GM12873 (cell line): ENCODE results near the gene IFI44.

Experiments
- TF ChIP-seq, protein P1 (sequence below): IDR thresholded peaks from 2 replicates; pipeline ENCODE4 v1.5.1; 2012; ENCODE audit warnings: low read depth, mild to moderate bottlenecking, moderate library complexity, low read length, control low read depth; ENCODE audit not compliant: insufficient read depth; ENCODE audit errors: missing control alignments

Gene IFI44

GRCh38 chr1:78699813-78700212, 50.2 kb downstream of the IFI44 start:
- TF ChIP-seq, protein P1, sequence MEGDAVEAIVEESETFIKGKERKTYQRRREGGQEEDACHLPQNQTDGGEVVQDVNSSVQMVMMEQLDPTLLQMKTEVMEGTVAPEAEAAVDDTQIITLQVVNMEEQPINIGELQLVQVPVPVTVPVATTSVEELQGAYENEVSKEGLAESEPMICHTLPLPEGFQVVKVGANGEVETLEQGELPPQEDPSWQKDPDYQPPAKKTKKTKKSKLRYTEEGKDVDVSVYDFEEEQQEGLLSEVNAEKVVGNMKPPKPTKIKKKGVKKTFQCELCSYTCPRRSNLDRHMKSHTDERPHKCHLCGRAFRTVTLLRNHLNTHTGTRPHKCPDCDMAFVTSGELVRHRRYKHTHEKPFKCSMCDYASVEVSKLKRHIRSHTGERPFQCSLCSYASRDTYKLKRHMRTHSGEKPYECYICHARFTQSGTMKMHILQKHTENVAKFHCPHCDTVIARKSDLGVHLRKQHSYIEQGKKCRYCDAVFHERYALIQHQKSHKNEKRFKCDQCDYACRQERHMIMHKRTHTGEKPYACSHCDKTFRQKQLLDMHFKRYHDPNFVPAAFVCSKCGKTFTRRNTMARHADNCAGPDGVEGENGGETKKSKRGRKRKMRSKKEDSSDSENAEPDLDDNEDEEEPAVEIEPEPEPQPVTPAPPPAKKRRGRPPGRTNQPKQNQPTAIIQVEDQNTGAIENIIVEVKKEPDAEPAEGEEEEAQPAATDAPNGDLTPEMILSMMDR, result no peak

DNA sequence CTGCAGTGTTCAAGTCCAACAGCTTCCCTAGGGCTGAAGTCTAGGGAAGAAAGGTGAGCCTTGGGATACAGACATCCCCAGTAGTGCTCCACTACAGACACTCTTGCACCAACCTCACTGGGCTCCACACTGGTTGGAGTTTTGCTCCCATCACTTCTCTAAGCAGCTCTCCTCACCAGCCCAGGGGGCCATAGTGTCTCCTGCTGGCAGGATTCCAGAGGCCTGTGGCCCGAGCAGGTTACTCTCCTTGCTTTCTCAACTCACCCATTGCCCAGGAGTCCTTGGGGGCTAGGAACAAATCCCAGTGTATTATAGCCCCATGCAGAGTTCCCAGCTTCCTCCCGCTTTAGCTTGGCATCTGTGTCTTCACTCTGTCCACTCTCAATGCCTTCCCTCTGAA, 52.8 kb downstream of the IFI44 start:
- TF ChIP-seq, protein P1, result no peak

GRCh38 chr1:78703806-78704205, 54.2 kb downstream of the IFI44 start:
- TF ChIP-seq, protein P1, result no peak

DNA sequence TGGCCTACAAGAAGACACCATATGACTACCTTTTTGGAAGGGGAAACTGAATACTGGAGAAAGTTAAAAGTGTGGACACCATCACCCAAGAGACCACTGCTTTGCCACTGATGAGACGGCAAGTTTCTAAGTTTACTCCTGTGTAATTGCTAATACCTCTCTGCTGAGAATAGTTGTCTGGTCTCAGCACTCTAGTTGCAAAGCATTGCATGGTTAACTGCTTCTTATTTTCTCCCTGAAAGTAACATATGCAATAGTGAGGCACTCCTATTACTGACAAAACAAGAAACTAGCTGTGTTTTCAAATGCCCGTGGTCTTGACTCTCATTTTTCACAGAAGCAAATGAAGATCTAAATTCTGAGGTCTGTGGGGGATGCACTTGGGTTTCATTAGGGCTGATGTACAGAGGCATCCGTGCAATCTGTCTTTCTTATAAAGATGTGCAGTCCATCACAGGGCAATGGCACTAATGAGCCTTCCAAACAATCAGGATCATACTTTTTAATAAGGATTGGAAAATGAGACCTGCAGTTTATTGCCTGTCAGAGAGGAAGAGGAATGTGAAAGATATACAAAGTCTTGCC, 62.9 kb downstream of the IFI44 start:
- TF ChIP-seq, protein P1, result no peak

GRCh38 chr1:78713297-78713696, 63.7 kb downstream of the IFI44 start:
- TF ChIP-seq, protein P1, result no peak
